ENCODE results near the gene CHST6. TPM values are rescaled to one million over a fixed set of nuclear protein-coding genes. Genes with fewer than 3 reads are reported as not detected.

The CHST6 gene
- total and polyA plus RNA-seq, 9 of the 15 experiments (the other 6 are each of a cell fraction or from before 2014, with no cell fraction given), result 0.01 to 0.05 (median 0.02) TPM; not detected in 6

DNA sequence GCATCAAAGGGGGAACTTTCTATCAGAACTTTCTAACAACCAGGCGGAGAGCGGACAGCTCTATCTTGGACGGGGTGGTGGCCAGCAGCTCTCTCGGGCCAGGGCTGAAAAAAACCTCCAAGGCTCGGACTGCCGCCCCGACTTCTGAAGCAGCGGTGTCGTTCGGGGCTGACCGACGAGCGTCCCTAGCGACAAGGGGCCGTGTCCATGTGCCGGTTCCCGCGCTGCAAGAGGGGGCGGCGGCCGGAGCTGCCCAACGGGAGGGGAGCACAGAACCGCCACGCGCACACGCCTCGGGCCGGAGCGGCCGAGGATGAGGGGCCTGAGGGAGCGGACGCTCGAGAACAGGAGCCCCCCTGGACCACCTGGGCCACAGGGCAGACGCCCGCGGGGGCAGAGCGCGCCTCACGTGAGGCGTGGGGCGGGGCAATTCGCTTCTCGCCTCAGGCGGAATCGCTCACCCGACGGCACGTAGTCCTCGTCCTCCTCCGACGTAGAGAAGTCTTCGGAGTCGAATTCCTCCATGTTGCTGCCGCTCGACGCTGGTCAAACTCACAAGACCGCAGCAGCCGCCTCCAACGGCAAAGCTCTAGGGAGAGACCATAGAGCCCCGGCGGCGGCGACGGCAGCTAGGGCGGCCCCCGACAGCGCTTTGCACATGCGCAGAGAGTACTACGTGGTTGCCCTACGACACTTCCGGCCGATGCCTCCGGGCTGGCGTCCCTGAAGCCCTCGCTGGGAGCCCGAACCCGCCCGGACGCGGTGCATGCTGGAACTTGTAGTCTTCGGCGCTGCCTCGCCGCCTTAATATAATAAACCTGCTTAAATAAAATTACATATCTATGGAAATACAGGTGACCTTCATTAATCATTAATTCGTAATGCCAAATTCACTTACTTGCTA is 62.2 kb downstream of the CHST6 start, which contains the start of gene CFDP1 (continued):
- TF ChIP-seq, protein P1, sequence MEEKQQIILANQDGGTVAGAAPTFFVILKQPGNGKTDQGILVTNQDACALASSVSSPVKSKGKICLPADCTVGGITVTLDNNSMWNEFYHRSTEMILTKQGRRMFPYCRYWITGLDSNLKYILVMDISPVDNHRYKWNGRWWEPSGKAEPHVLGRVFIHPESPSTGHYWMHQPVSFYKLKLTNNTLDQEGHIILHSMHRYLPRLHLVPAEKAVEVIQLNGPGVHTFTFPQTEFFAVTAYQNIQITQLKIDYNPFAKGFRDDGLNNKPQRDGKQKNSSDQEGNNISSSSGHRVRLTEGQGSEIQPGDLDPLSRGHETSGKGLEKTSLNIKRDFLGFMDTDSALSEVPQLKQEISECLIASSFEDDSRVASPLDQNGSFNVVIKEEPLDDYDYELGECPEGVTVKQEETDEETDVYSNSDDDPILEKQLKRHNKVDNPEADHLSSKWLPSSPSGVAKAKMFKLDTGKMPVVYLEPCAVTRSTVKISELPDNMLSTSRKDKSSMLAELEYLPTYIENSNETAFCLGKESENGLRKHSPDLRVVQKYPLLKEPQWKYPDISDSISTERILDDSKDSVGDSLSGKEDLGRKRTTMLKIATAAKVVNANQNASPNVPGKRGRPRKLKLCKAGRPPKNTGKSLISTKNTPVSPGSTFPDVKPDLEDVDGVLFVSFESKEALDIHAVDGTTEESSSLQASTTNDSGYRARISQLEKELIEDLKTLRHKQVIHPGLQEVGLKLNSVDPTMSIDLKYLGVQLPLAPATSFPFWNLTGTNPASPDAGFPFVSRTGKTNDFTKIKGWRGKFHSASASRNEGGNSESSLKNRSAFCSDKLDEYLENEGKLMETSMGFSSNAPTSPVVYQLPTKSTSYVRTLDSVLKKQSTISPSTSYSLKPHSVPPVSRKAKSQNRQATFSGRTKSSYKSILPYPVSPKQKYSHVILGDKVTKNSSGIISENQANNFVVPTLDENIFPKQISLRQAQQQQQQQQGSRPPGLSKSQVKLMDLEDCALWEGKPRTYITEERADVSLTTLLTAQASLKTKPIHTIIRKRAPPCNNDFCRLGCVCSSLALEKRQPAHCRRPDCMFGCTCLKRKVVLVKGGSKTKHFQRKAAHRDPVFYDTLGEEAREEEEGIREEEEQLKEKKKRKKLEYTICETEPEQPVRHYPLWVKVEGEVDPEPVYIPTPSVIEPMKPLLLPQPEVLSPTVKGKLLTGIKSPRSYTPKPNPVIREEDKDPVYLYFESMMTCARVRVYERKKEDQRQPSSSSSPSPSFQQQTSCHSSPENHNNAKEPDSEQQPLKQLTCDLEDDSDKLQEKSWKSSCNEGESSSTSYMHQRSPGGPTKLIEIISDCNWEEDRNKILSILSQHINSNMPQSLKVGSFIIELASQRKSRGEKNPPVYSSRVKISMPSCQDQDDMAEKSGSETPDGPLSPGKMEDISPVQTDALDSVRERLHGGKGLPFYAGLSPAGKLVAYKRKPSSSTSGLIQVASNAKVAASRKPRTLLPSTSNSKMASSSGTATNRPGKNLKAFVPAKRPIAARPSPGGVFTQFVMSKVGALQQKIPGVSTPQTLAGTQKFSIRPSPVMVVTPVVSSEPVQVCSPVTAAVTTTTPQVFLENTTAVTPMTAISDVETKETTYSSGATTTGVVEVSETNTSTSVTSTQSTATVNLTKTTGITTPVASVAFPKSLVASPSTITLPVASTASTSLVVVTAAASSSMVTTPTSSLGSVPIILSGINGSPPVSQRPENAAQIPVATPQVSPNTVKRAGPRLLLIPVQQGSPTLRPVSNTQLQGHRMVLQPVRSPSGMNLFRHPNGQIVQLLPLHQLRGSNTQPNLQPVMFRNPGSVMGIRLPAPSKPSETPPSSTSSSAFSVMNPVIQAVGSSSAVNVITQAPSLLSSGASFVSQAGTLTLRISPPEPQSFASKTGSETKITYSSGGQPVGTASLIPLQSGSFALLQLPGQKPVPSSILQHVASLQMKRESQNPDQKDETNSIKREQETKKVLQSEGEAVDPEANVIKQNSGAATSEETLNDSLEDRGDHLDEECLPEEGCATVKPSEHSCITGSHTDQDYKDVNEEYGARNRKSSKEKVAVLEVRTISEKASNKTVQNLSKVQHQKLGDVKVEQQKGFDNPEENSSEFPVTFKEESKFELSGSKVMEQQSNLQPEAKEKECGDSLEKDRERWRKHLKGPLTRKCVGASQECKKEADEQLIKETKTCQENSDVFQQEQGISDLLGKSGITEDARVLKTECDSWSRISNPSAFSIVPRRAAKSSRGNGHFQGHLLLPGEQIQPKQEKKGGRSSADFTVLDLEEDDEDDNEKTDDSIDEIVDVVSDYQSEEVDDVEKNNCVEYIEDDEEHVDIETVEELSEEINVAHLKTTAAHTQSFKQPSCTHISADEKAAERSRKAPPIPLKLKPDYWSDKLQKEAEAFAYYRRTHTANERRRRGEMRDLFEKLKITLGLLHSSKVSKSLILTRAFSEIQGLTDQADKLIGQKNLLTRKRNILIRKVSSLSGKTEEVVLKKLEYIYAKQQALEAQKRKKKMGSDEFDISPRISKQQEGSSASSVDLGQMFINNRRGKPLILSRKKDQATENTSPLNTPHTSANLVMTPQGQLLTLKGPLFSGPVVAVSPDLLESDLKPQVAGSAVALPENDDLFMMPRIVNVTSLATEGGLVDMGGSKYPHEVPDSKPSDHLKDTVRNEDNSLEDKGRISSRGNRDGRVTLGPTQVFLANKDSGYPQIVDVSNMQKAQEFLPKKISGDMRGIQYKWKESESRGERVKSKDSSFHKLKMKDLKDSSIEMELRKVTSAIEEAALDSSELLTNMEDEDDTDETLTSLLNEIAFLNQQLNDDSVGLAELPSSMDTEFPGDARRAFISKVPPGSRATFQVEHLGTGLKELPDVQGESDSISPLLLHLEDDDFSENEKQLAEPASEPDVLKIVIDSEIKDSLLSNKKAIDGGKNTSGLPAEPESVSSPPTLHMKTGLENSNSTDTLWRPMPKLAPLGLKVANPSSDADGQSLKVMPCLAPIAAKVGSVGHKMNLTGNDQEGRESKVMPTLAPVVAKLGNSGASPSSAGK (IDR thresholded peaks at IDR 0.05), result peak; percentile 99
- TF ChIP-seq, protein P2, sequence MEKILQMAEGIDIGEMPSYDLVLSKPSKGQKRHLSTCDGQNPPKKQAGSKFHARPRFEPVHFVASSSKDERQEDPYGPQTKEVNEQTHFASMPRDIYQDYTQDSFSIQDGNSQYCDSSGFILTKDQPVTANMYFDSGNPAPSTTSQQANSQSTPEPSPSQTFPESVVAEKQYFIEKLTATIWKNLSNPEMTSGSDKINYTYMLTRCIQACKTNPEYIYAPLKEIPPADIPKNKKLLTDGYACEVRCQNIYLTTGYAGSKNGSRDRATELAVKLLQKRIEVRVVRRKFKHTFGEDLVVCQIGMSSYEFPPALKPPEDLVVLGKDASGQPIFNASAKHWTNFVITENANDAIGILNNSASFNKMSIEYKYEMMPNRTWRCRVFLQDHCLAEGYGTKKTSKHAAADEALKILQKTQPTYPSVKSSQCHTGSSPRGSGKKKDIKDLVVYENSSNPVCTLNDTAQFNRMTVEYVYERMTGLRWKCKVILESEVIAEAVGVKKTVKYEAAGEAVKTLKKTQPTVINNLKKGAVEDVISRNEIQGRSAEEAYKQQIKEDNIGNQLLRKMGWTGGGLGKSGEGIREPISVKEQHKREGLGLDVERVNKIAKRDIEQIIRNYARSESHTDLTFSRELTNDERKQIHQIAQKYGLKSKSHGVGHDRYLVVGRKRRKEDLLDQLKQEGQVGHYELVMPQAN (IDR thresholded peaks at IDR 0.05; ENCODE audit: borderline replicate concordance), result peak; percentile 98
- no peak for TF ChIP-seq ATF1 (CRISPR knock-in tag; IDR thresholded peaks at IDR 0.05)
- peak; percentile 90 for TF ChIP-seq ATF1 (tag; IDR thresholded peaks at IDR 0.05)
- no peak for TF ChIP-seq HDAC3 (IDR thresholded peaks at IDR 0.05; ENCODE audit: borderline replicate concordance, partially characterized antibody)
- TF ChIP-seq, protein P3, sequence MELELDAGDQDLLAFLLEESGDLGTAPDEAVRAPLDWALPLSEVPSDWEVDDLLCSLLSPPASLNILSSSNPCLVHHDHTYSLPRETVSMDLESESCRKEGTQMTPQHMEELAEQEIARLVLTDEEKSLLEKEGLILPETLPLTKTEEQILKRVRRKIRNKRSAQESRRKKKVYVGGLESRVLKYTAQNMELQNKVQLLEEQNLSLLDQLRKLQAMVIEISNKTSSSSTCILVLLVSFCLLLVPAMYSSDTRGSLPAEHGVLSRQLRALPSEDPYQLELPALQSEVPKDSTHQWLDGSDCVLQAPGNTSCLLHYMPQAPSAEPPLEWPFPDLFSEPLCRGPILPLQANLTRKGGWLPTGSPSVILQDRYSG (tag; conservative IDR thresholded peaks at IDR 0.05; ENCODE audit: low read depth), result no peak
- TF ChIP-seq, protein P4, sequence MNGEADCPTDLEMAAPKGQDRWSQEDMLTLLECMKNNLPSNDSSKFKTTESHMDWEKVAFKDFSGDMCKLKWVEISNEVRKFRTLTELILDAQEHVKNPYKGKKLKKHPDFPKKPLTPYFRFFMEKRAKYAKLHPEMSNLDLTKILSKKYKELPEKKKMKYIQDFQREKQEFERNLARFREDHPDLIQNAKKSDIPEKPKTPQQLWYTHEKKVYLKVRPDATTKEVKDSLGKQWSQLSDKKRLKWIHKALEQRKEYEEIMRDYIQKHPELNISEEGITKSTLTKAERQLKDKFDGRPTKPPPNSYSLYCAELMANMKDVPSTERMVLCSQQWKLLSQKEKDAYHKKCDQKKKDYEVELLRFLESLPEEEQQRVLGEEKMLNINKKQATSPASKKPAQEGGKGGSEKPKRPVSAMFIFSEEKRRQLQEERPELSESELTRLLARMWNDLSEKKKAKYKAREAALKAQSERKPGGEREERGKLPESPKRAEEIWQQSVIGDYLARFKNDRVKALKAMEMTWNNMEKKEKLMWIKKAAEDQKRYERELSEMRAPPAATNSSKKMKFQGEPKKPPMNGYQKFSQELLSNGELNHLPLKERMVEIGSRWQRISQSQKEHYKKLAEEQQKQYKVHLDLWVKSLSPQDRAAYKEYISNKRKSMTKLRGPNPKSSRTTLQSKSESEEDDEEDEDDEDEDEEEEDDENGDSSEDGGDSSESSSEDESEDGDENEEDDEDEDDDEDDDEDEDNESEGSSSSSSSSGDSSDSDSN (IDR thresholded peaks at IDR 0.05; ENCODE audit: borderline replicate concordance in 1 of 2, low read depth in 2 of 2, low read length in 2 of 2), result peak in 1 of 2 experiments; percentile 41; a peak in 1 of 4 replicates
- peak; percentile 93 for TF ChIP-seq HCFC1 (IDR thresholded peaks at IDR 0.05; ENCODE audit: low read depth, low read length)
- TF ChIP-seq ZNF3 (CRISPR knock-in tag; IDR thresholded peaks at IDR 0.05), result no peak

All from K562 (cell line).